NCI-H446 treated with DMSO at 0.1 percent for 48 hours (cell line): ENCODE measurements around the gene WNT5B.
"Not testable (repeated sequence)": the region's sequence is repeated elsewhere in the genome, so short reads cannot be mapped to it uniquely, and the experiment has no call there.

ENCODE experiments used
- DNase-seq: peaks from one replicate; lab custom pipeline; 2025; lab: John Stamatoyannopoulos, UW

Gene WNT5B

DNA sequence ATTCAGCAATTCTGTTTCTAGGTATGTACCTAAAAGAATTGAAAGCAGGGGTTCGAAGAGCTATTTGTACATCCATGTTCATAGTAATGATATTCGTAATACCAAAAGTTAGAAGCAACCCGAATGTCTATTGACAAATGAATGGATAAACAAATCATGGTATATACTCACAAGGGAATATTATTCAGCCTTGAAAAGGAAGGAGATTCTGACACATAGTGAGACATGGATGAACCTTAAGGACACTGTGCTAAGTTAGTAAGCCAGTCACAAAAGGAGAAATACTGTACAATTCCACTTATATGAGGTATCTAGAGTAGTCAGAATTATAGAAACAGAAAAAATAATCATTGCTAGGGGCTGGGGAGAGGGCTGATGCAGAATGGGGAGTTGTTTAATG lies 30.3 kb upstream of the WNT5B start:
- no peak for DNase-seq

DNA sequence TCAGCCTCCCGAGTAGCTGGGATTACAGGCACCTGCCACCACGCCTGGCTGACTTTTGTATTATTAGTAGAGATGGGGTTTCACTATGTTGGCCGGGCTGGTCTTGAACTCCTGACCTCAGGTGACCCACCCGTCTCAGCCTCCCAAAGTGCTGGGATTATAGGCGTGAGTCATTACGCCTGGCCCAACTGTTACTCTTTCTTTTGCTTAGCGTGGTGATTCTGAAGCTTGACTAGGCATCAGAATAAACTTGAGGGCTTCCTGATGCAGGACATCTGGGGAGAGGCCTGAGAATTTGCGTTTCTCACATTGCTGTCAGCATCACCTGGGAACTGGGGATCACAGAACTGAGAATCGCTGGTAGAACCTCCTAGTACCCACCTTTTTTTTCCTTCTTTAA lies 26.3 kb upstream of the WNT5B start:
- not testable (repeated sequence) for DNase-seq

DNA sequence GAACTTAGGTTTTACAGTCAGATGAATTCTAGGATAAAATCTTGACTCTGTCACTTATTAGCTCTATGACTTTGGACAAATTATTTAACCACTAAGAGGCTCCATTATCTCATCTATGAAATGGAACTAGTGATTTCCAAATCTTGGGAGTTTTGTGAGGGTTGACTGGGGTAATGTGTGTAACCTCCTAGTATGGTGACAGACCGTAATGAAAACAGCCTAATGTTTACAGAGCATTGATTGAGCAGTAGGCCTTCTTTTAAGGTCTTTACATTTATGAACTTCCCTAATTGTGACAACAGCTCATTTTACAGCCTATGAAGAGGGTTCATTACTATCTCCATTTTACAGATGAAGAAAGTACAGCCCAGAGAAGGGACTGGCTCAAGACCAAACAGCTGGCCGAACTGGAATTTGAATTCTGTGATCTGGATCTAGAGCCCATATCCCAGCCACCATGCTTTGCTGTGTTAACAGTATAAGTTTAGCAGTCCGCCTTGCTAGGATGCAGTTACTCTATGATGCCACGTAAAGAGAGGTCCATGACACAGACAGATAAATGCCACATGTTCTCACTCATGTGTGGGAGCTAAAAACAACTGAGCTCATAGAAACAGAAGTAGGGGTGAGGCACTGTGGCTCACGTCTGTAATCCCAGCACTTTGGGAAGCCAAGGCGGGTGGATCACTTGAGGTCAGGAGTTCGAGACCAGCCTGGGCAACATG lies 25.6 kb upstream of the WNT5B start:
- DNase-seq: no peak

DNA sequence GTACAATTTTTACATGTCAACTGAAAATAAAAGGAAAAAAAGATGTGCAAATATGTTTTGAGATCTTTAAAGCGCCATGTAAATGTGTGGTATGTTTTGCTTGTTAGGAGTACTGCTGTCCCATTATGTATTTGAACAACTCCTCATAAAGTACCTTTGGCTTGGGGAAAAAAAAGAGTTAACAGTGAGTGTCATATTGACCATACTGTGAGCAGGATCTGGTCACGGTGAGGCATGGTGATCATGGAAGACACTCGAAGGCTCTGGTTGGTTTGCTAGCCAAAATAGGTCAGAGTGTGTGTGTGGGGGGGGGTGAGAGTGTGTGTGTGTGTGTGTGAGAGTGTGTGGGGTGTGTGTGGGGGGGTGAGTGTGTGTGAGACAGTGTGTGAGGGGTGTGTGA lies 24.6 kb upstream of the WNT5B start:
- no peak for DNase-seq

- DNase-seq: peak; percentile 69
Measured at GRCh38 chr12:1605129-1606020, 23.7 kb upstream of the WNT5B start.

GRCh38 chr12:1606021-1606622 lies 22.9 kb upstream of the WNT5B start:
- peak; percentile 86 for DNase-seq

GRCh38 chr12:1607940-1608712 lies 20.9 kb upstream of the WNT5B start:
- DNase-seq: no peak

GRCh38 chr12:1608713-1609119 lies 20.3 kb upstream of the WNT5B start:
- DNase-seq: no peak

DNA sequence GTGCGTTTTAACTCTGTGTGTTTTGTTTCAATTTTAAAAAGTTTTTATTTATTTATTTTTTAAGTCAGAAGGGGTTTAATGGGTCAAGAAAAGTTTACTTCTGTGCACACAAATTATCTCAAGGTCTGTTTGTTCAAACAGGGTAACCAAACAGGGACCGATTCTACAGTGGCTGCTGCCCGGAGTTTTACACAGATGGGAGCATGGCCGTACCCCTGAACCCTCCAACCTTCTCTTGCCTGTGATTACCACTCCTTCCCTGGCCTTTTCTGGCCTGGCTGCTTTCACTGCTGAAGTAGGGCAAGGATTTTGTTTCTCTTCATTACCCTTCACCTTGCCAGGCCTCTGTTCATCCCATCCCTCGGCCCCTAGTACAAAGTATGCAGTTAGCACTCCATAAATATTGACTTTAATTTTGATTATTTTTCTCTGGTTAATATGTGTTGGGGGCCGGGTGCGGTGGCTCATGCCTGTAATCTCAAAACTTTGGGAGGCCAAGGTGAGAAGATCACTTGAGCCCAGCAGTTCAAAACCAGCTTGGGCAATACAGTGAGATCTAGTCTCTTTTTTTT lies 18.9 kb upstream of the WNT5B start:
- no peak for DNase-seq

GRCh38 chr12:1611803-1612572 lies 17.0 kb upstream of the WNT5B start:
- DNase-seq: peak; percentile 76

- no peak for DNase-seq
Measured at GRCh38 chr12:1613860-1614259, 15.2 kb upstream of the WNT5B start.

- DNase-seq: no peak
Measured at GRCh38 chr12:1614360-1614759, 14.7 kb upstream of the WNT5B start.

GRCh38 chr12:1616233-1617066 lies 12.6 kb upstream of the WNT5B start:
- no peak for DNase-seq

- no peak for DNase-seq
Measured at GRCh38 chr12:1618489-1618888, 10.5 kb upstream of the WNT5B start.

- no peak for DNase-seq
Measured at GRCh38 chr12:1619159-1619558, 9.9 kb upstream of the WNT5B start.

- no peak for DNase-seq
Measured at GRCh38 chr12:1619587-1619986, 9.4 kb upstream of the WNT5B start.

DNA sequence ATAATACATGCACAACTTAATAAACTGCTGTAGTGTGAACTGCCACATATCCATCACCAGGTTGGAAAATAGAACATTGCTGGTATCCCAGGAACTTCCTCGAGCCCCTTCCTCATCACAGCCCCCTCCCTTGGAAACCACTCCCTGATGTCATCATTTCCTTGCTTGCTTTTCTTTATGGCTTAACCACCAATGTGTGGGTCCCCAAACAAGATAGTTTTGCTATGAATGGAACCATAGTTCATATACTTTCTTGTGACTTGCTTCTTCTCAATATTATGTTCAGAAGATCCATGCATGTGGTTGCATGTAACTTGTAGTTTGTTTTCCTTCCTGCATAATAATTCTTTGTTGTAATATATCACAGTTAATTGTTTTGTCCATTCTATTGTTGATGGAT lies 8.9 kb upstream of the WNT5B start:
- no peak for DNase-seq

GRCh38 chr12:1622406-1622805 lies 6.6 kb upstream of the WNT5B start:
- no peak for DNase-seq

DNA sequence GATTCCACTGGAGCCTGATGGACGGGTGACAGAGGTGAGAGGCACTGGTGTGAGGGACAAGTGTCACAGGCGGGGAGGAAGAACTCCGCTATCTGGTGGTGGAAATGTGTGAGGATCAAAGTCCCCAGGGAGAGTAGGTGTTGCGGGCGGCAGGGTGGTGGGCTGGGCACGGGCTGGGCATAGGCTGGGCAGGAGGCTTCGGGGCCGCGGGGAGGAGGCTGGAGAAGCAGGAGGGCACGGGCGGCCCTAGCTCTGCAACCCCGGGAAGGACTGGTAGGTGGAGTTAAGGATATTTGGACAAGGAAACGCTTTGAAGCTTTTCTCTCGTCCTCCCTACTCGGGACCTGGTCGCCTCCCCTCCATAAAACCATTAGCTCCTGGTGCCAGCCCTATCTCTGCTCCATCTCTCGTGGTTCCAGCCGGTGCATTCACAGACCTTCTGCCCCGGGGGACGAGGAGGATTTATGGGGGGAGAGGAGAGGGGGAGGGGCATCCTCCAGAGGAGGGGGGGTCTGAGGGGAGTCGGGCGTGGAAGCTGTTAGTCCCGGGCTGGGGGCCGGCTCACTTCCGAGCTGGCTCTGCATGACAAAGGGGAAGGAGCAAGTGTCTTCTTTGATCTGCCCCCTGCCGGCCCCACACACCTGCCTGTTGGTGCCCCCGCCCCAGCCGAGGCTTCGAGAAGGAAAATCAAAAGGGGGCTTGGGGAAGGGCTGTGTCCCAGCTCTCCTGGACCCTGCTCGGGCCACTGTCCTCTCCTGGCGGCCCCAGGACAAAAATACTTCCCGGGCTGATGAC lies 504 bp downstream of the WNT5B start:
- no peak for DNase-seq
